Thoracic aorta (tissue), 2 donors: ENCODE data around the gene ANKFY1. TPM values are rescaled to one million over a fixed set of nuclear protein-coding genes. Genes with fewer than 3 reads are reported as not detected.
A peak's percentile ranks its signal among the peaks of the same experiment; 100 is the strongest.

ENCODE experiments used
- ATAC-seq: fragments of 150-250 bp; one replicate; pipeline ENCODE4 v1.8.0; 2017; ENCODE audit warnings: low read depth; ENCODE audit not compliant: insufficient number of reproducible peaks, low FRiP score
- DNase-seq: peaks from one replicate; pipeline ENCODE4 v3.0.0-alpha.2; 2020; ENCODE audit warnings: low spot score
- H3K27ac ChIP-seq, 2 donors: fragments of 200-600 bp; sonication (generic); 1 replicate in 1 of 2; 2 replicates in 1 of 2; pipeline ENCODE4 v1.5.1; 2016; ENCODE audit warnings: mild to moderate bottlenecking in 2 of 2, moderate library complexity in 2 of 2
- H3K27me3 ChIP-seq: fragments of 200-600 bp; sonication (generic); replicated peaks from 2 replicates; pipeline ENCODE4 v1.6.0; 2016; ENCODE audit warnings: mild to moderate bottlenecking; ENCODE audit not compliant: insufficient read depth
- H3K36me3 ChIP-seq: fragments of 200-600 bp; sonication (generic); one replicate; pipeline ENCODE4 v1.5.1; 2016
- H3K4me1 ChIP-seq, 2 donors: fragments of 200-600 bp; sonication (generic); 1 replicate in 1 of 2; 2 replicates in 1 of 2; pipeline versions ENCODE4 v1.5.1 to v1.6.0; 2016; ENCODE audit warnings: low read depth in 2 of 2, mild to moderate bottlenecking in 1 of 2; ENCODE audit not compliant: control insufficient read depth in 1 of 2
- H3K4me3 ChIP-seq: fragments of 200-600 bp; sonication (generic); 2 replicates; pipeline ENCODE4 v1.5.1; 2016; ENCODE audit warnings: mild to moderate bottlenecking
- H3K9me3 ChIP-seq: fragments of 200-600 bp; sonication (generic); 2 replicates; pipeline ENCODE4 v1.5.1; 2016
- CTCF ChIP-seq: fragments of 200-600 bp; sonication (generic); IDR thresholded peaks from one replicate; pipeline ENCODE4 v1.5.1; 2019; ENCODE audit warnings: antibody characterized with exemption
- total RNA-seq, 2 donors: library from RNA; depleted of rRNA; stranded (reverse); fragments of >200 nt; gene quantifications; one replicate each; pipeline versions ENCODE4 v1.1.0 to v1.2.3, GENCODE V29; 2016

Gene ANKFY1
- total RNA-seq, 2 donors from 2014 or later: 36.8 to 40.4 TPM

GRCh38 chr17:4229627-4230541 is 33.9 kb downstream of the ANKFY1 start:
- ATAC-seq: peak; percentile 89
- H3K27me3 ChIP-seq: no peaks in the 10 kb centered on the region
- H3K4me1 ChIP-seq: peaks cover 38 to 58% of the 10 kb centered on the region in 2 donors

GRCh38 chr17:4221899-4222659 is 41.7 kb downstream of the ANKFY1 start:
- DNase-seq: no peak
- Histone ChIP-seq H3K9me3 (no peaks in the 10 kb centered on the region), H3K36me3 (no peaks in the 10 kb centered on the region), H3K27ac (peak overlapping the region in 1 of 2 donors; percentile 59), H3K4me3 (no peak overlapping the region), H3K4me1 (peaks cover 0 to 16% of the 10 kb centered on the region in 2 donors), H3K27me3 (no peaks in the 10 kb centered on the region)
- no peak for ATAC-seq
- TF ChIP-seq CTCF: no peak

More at GRCh38 chr17:4229627-4230541, 33.9 kb downstream of the ANKFY1 start:
- Histone ChIP-seq H3K4me3 (peak overlapping the region; percentile 46), H3K27ac (peak overlapping the region; percentile 79 to 85), H3K9me3 (no peaks in the 10 kb centered on the region), H3K36me3 (no peaks in the 10 kb centered on the region)
- peak; percentile 18 for DNase-seq
- no peak for TF ChIP-seq CTCF

- no peak for TF ChIP-seq CTCF
- DNase-seq: no peak
- peaks cover 0 to 17% of the 10 kb centered on the region in 2 donors for H3K4me1 ChIP-seq
- peak overlapping the region; percentile 59 to 61 for H3K27ac ChIP-seq
- no peaks in the 10 kb centered on the region for H3K36me3 ChIP-seq
- H3K9me3 ChIP-seq: no peaks in the 10 kb centered on the region
- ATAC-seq: no peak
- H3K27me3 ChIP-seq: no peaks in the 10 kb centered on the region
- H3K4me3 ChIP-seq: no peak overlapping the region
Measured at GRCh38 chr17:4221163-4221562, 42.6 kb downstream of the ANKFY1 start.

GRCh38 chr17:4220655-4221054 is 43.1 kb downstream of the ANKFY1 start:
- ATAC-seq (peak; percentile 43), DNase-seq (no peak)
- Histone ChIP-seq H3K27ac (peak overlapping the region; percentile 59 to 61), H3K27me3 (no peaks in the 10 kb centered on the region), H3K9me3 (no peaks in the 10 kb centered on the region), H3K4me1 (peaks cover 3 to 22% of the 10 kb centered on the region in 2 donors), H3K36me3 (no peaks in the 10 kb centered on the region), H3K4me3 (peak overlapping the region; percentile 36)
- no peak for TF ChIP-seq CTCF

GRCh38 chr17:4219241-4219640 is 44.5 kb downstream of the ANKFY1 start:
- Histone ChIP-seq H3K9me3 (no peaks in the 10 kb centered on the region), H3K4me3 (no peak overlapping the region), H3K27ac (peak overlapping the region in 1 of 2 donors; percentile 59), H3K4me1 (peaks cover 8 to 31% of the 10 kb centered on the region in 2 donors), H3K27me3 (no peaks in the 10 kb centered on the region), H3K36me3 (no peaks in the 10 kb centered on the region)
- ATAC-seq (no peak), DNase-seq (no peak)
- TF ChIP-seq CTCF: no peak
